GM21576 (cell line): ENCODE measurements around the gene TSPAN12.
A peak's percentile ranks its signal among the peaks of the same experiment; 100 is the strongest.

ENCODE experiments used
- ATAC-seq: cut with Tn5 transposase; IDR thresholded peaks from one replicate; pipeline ENCODE4 v1.9.1; 2021; ENCODE audit warnings: mild to moderate bottlenecking, moderate library complexity; ENCODE audit not compliant: unreplicated experiment

TSPAN12 gene

DNA sequence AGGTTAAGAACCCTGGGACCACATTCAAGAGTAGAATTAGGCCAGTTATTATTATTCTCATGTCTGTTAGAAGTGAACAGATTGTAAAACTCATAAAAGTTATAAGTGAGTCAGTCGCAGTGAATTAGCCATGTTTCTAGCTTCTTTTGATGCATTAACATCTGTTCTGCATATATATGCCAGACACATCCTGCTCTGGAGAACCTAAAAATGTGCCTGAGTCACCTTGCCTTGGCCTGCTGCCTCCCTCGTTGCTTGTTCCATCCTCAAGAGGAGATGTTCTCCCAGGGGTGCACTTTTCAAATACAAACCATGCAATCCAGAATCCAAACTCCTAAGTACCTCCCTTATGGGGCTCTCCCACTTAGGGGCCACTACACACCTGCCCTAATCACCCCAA, 14.8 kb downstream of the TSPAN12 start:
- ATAC-seq, result no peak

DNA sequence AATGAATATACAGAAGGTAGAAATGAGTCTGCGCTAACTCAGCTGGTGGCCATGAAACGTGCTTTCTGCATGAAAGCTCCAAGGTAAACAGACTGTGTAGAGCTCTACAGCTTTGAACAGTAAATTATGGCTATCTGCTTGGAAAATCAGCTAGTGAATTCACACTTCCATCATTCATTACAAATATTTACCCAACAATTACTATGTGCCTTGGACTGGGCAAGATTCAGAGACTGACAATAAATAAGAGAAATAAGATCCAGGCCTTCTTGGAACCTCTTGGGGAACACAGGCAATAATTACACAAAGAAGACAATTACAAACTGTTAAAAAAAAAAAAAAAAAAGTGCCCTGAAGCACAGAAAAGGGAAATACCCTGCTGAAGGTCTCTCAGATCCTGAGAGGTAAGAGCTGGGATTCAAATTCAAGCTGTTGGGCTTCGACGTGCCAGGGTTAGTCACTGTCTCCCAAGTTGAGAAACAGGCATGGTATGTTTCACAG, 15.8 kb downstream of the TSPAN12 start:
- no peak for ATAC-seq

- ATAC-seq, result no peak
These were observed 16.3 kb downstream of the TSPAN12 start for GRCh38 chr7:120841608-120842007.

DNA sequence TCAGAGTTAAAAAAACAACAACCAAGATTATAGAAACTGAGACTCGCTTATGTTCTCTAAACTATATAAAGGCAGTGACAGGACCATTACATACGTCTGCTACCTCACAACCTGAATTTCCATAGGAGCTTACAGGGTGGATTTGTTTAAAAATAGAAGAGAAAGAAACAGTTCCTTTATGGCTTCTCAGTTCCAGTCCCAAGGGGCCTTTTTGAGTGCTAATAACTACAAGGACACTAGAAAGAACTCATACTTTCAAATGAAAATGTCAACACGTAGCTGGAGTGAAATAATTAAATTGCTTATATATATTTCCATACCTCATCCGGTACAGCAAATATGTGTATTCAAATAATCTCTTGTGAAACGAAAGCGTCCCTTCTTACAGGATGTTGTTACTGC, 19.7 kb downstream of the TSPAN12 start:
- ATAC-seq, result peak; percentile 84

DNA sequence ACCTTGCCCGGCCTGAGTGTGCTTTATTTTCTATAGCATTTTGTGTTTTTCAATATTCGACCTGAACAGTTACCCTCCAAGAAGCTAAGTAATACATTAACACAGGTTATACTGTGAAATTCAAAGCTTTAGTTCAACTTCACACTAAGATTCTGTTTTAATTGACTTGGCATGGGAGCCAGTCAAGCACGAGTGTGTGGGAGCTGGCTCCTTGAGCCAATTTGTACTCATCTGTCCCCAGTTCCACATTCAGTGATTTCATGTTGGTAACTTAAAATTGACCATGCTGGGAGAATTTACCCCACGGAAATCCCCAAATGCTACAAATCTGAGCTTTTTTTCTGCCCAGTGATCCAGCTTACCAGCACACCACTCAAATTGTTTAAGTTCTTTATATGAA, 20.3 kb downstream of the TSPAN12 start:
- ATAC-seq, result no peak

- ATAC-seq, result no peak
These were observed 21.3 kb downstream of the TSPAN12 start for GRCh38 chr7:120836556-120837115.

DNA sequence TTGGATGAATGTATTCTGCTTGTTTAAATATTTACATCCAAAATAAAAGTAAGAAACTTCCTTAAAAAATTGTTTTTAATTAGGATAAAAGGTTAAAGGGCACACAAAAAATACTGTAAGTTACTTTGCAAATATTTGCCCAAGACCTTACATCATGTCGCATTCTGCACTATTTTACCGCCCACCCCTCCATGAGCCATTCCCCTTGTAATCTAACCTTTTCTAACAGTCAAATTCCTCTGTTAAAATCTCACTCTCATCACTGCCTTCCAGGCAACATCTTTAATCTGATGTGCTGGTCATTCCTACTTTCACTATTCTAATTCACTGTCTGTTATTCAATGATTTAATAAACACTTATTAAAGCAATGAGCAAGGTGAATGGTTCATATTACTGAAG, 23.2 kb downstream of the TSPAN12 start:
- ATAC-seq, result no peak

GRCh38 chr7:120833546-120833945, 24.4 kb downstream of the TSPAN12 start:
- no peak for ATAC-seq

DNA sequence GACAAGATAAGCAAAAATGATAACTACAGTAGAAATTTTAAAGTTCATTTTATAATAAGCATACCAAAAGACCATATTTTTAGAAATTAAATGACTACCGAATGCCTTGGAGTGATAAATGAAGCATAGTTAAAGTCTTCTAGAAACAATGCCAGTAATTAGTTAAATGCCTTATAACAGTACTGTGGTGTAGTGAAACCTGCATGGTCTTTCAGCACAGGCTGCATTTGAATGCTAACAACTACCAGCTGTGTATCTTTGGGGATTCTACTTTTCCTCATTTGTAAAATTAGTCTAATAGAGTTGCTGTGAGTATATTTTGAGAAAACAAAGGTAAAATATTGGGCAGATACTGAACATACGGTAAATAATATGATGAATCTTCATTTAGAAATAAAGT, 25.1 kb downstream of the TSPAN12 start:
- no peak for ATAC-seq

GRCh38 chr7:120831260-120831659, 26.7 kb downstream of the TSPAN12 start:
- ATAC-seq, result no peak

GRCh38 chr7:120829487-120829886, 28.5 kb downstream of the TSPAN12 start:
- no peak for ATAC-seq

- ATAC-seq, result no peak
These were observed 29.4 kb downstream of the TSPAN12 start for GRCh38 chr7:120828528-120828927.

DNA sequence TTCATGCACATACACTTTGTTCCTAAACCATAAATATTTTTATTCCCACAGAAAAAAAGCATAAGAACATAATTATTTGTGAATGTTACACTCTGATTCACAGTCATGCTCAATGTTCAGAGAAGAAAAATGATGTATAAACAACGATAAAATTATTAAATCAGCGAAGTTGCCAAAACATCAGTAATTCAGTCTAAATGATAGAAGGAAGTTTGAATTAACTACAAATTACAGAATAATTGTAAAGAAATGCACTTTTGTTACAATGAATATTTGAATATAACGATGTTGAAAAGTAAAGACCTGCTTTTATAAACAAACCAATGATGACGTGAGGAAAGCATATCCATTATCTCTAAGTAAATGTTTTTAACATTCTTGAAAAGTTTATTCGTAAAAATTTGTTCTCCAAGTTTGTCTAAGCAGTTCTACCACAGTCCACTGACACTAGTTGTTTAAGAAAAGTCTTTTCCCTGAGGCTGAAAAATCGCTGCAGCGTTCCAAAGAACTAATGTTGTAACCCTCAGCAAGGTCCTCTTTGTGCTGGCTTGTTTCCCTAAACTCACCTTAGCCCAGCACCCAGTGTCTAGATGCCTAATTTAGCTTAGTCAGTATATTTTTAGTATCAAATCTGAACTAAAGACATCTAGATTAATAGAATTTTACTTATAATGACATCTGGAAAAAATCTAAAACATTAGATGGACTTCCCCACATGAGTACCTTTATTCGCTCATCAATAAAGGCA, 30.4 kb downstream of the TSPAN12 start:
- ATAC-seq, result no peak

- no peak for ATAC-seq
These were observed 32.4 kb downstream of the TSPAN12 start for GRCh38 chr7:120825576-120825975.

DNA sequence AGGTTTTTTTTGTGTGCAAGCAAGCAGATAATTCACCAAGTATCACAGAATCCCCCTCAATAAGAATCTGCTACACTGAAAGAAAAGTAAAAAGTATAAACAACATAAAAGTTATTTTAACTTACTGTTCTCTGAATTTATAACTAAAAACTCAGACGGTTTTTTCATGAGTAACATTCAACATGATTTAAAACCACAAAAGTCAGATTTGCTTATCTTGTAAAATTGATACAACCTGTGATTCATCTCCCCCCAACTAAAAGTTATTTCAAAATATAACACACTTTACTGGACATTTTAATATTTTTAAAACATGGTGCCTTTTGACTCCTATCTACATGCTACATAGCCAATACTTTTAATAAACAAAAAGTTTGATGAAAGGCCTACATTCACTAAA, 32.8 kb downstream of the TSPAN12 start:
- no peak for ATAC-seq

- no peak for ATAC-seq
These were observed 38.1 kb downstream of the TSPAN12 start for GRCh38 chr7:120819861-120820260.

- ATAC-seq, result no peak
These were observed 40.1 kb downstream of the TSPAN12 start for GRCh38 chr7:120817851-120818250.

DNA sequence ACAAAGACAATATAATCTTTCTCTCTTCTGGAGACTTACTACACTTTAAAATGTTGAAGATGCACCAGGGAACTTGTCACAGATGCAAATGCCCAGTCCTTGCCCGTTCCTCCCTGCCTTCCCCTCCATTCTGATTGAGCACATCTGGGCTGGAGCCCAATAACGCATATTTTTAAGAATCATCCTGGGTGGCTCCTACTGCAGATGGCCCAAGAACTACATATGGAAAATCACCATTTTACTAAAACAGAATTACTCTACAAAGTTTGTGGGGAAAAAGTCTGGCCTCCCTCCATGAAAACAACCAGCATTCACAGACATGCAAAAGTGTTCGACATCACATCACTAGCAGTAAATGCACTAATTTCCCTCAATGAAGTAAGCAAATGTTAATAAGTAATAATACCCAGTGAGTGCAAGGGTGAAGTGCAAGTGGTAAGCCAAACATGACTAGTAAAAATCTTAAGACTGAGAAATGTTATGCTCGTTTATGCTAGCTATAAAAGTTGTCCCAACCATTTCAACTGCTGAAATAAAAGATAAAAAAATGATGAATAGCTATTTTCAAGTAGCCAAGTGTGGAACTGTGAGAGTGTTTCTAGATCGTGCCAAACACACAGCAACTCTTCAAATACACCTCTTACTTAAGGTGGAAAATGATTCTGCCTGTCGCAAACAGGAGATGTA, 43.5 kb downstream of the TSPAN12 start:
- ATAC-seq, result no peak

DNA sequence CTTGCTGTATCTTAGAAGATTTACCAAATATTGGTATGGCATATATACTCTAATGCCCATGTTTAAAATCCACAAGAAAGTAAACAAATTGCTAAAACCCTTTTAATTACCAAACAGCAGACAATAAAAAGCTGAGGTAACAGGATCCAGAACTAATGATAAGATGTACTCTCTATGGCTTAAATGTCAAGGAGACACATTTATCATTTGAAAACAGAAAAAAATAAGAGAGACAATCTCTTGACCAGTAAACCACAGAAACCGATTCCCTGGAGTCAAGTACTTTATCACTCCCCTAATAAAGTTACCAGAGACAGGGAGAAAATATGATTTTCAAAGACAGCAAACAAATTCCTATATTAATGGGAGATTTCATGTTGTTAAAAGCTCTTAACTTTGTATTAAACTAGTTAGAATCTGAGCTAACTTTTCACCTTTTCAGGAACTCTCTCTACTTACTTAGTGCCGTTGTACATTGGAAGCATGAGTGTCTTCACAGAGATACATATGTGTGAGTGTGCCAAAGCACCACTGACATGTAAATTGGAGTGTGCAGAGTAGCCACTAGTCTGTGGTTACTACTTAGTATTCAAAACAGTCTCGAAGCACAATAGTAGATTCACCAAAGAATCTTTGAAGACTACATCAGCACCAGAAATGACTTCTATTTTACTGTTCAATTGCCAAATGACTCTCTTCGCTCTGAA, 44.2 kb downstream of the TSPAN12 start:
- ATAC-seq, result no peak

GRCh38 chr7:120813089-120813488, 44.9 kb downstream of the TSPAN12 start:
- no peak for ATAC-seq

GRCh38 chr7:120809260-120809659, 48.7 kb downstream of the TSPAN12 start:
- no peak for ATAC-seq
